Heart left ventricle (tissue), 13 donors: ENCODE results near the gene SIGLEC8.

Source experiments
- CTCF ChIP-seq, 12 donors: fragments of 200-600 bp; sonication (generic) in 4 of 12; IDR thresholded peaks; one replicate each; pipeline versions ENCODE4 v1.5.0 to v1.8.0; 2018 to 2022; ENCODE audit warnings: antibody characterized with exemption in 12 of 12, mild to moderate bottlenecking in 5 of 12
- POLR2A ChIP-seq, 2 donors: fragments of 450-650 bp; IDR thresholded peaks; one replicate each; pipeline ENCODE4 v1.6.1; 2017; ENCODE audit warnings: antibody characterized with exemption in 2 of 2, mild to moderate bottlenecking in 2 of 2, moderate library complexity in 2 of 2
- donor health status: ischemic (EF 13 %, LVEDD 7.1; RV severe dilation, severe dysfunction).
- donor health status: DM: no; HTN: yes; CAD: no.
- donor health status: DM: no; HTN: no; CAD: no.
- donor health status: ischemic (EF 25% LVEDD 6.9; RV normal size, moderate dysfunction).
- donor health status: ischemic (EF 25% LVEDD 5.7; RV mildly dilated, moderate dysfunction).
- donor health status: ischemic (EF 35%, LVEDD 5.7; RV mildly dilated, moderate dysfunction).
- donor health status: nonischemic (EF 11% LVEDD 7.7; RV severe dilation, severe dysfunction).
- donor health status: DM: yes; HTN: yes; CAD: no.
- donor health status: PGD.
- donor health status: ischemic (EF 29% LVEDD 5.4; RV normal size, mild dysfunction).
- donor health status: nonischemic (EF 23%, LVEDD 6.1; RV moderate dilation, normal function).

- TF ChIP-seq CTCF (IDR thresholded peaks at IDR 0.05) (no peak), POLR2A (IDR thresholded peaks at IDR 0.05) (no peak)
Observed at GRCh38 chr19:51485960-51486660, 27.9 kb upstream of the SIGLEC8 start.
